Fibroblast of lung (primary cell): ENCODE measurements around the gene MON1B. TPM values are rescaled to one million over a fixed set of nuclear protein-coding genes. Genes with fewer than 3 reads are reported as not detected.
A peak's percentile ranks its signal among the peaks of the same experiment; 100 is the strongest.
"Not testable (repeated sequence)": the region's sequence is repeated elsewhere in the genome, so short reads cannot be mapped to it uniquely, and the experiment has no call there.

Experiments
- DNase-seq, 2 donors: peaks; one replicate each; pipeline versions ENCODE4 v3.0.0 to v3.0.0-alpha.2; 2010; ENCODE audit warnings: low read depth in 2 of 2
- H2AFZ ChIP-seq: 2 replicates; pipeline ENCODE4 v1.5.1; 2012; ENCODE audit warnings: low read length, control low read depth, inconsistent platforms
- H3K27ac ChIP-seq: 2 replicates; pipeline ENCODE4 v1.5.1; 2011; ENCODE audit warnings: low read length, control low read depth; ENCODE audit not compliant: insufficient read depth
- H3K27me3 ChIP-seq: 2 replicates; pipeline ENCODE4 v1.5.1; 2011; ENCODE audit warnings: mild to moderate bottlenecking, low read length; ENCODE audit not compliant: control insufficient read depth, insufficient read depth
- H3K36me3 ChIP-seq: 2 replicates; pipeline ENCODE4 v1.5.1; 2011; ENCODE audit warnings: low read length; ENCODE audit not compliant: control insufficient read depth, insufficient read depth
- H3K4me1 ChIP-seq: 2 replicates; pipeline ENCODE4 v1.5.1; 2011; ENCODE audit warnings: low read length; ENCODE audit not compliant: control insufficient read depth, insufficient read depth; ENCODE audit errors: extremely low read depth
- H3K4me2 ChIP-seq: 2 replicates; pipeline ENCODE4 v1.5.1; 2011; ENCODE audit warnings: low read length, control low read depth; ENCODE audit not compliant: insufficient read depth; ENCODE audit errors: extremely low read depth
- H3K4me3 ChIP-seq, 4 experiments: fragments of 200-600 bp in 1 of 4; sonication (generic) in 1 of 4; replicated peaks in 1 of 4; 2 replicates each; pipeline ENCODE4 v1.5.1; 2011 to 2016; ENCODE audit warnings: low read length in 4 of 4, low read depth in 3 of 4, mild to moderate bottlenecking in 3 of 4, control low read depth in 2 of 4, inconsistent platforms in 1 of 4, mixed read lengths in 1 of 4; ENCODE audit not compliant: insufficient read depth in 1 of 4; ENCODE audit errors: control extremely low read depth in 1 of 4
- H3K79me2 ChIP-seq: 2 replicates; pipeline ENCODE4 v1.5.1; 2012; ENCODE audit warnings: mild to moderate bottlenecking, low read length, inconsistent platforms; ENCODE audit not compliant: control insufficient read depth, insufficient read depth
- H3K9ac ChIP-seq: 2 replicates; pipeline ENCODE4 v1.5.1; 2011; ENCODE audit warnings: mild to moderate bottlenecking, low read length, control low read depth; ENCODE audit not compliant: insufficient read depth
- H3K9me3 ChIP-seq: 2 replicates; pipeline ENCODE4 v1.5.1; 2012; ENCODE audit warnings: low read depth, low read length; ENCODE audit not compliant: control insufficient read depth, insufficient read depth
- H4K20me1 ChIP-seq: 2 replicates; pipeline ENCODE4 v1.5.1; 2011; ENCODE audit warnings: low read length; ENCODE audit not compliant: control insufficient read depth, insufficient read depth; ENCODE audit errors: extremely low read depth
- CTCF ChIP-seq, 2 donors: IDR thresholded peaks in 1 of 2; conservative IDR thresholded peaks in 1 of 2; 1 replicate in 1 of 2; 2 replicates in 1 of 2; pipeline ENCODE4 v1.5.1; 2011 to 2012; ENCODE audit warnings: low read length in 2 of 2, control low read depth in 1 of 2, inconsistent platforms in 1 of 2, low read depth in 1 of 2, mild to moderate bottlenecking in 1 of 2
- EZH2 ChIP-seq: IDR thresholded peaks from 2 replicates; pipeline ENCODE4 v1.5.1; 2012; ENCODE audit warnings: low read length, control low read depth, mild to moderate bottlenecking; ENCODE audit errors: missing control alignments
- polyA plus RNA-seq, 2 donors: library from polyadenylated mRNA; depleted of rRNA in 1 of 2; stranded (reverse) in 1 of 2; unstranded in 1 of 2; fragments of >200 nt; gene quantifications; 2 replicates each; pipeline ENCODE4 v1.2.1, GENCODE V29; 2011 to 2012; ENCODE audit warnings: missing spikeins in 1 of 2
- total RNA-seq: library from RNA; depleted of rRNA; stranded (reverse); fragments of >200 nt; gene quantifications from 2 replicates; pipeline ENCODE4 v1.2.1, GENCODE V29; 2014

Gene MON1B
- total and polyA plus RNA-seq, 2 donors (not counting 1 experiment from before 2014, with no cell fraction given), result 7.3 to 12.7 TPM

DNA sequence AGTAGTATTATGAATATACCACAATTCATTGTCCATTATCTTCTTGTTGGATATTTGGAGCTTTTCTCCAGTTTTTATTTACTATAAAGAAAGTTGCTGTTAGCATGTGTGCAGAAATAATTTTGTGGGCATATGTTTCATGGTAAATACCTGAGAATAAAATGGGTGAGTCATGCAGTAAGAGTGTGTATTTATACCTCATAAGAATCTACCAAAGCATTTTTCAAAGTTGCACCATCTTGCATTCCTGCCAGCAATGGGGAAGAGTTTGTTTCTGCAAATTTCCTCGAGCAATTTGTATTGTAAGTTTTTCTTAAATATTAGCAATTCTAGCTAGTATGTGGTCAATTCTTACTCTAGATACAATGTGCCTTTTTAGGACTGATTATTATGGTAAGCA is 7.9 kb upstream of the MON1B start:
- H2AFZ ChIP-seq, result no peak overlapping the region
- H3K4me2 ChIP-seq, result no peak overlapping the region
- TF ChIP-seq EZH2, result no peak
- no peak for TF ChIP-seq CTCF (conservative IDR thresholded peaks at IDR 0.05 in 1 of 2, IDR thresholded peaks at IDR 0.05 in 1 of 2; ENCODE audit: low read depth in 1 of 2, low read length in 2 of 2)
- H3K79me2 ChIP-seq, result no peaks in the 10 kb centered on the region
- no peaks in the 10 kb centered on the region for H4K20me1 ChIP-seq
- no peaks in the 10 kb centered on the region for H3K36me3 ChIP-seq
- DNase-seq, result peak in 1 of 2 donors; percentile 18
- no peaks in the 10 kb centered on the region for H3K9me3 ChIP-seq
- no peak overlapping the region for H3K27ac ChIP-seq
- no peak overlapping the region for H3K9ac ChIP-seq
- no peak overlapping the region for H3K4me3 ChIP-seq
- no peaks in the 10 kb centered on the region for H3K4me1 ChIP-seq
- no peaks in the 10 kb centered on the region for H3K27me3 ChIP-seq

DNA sequence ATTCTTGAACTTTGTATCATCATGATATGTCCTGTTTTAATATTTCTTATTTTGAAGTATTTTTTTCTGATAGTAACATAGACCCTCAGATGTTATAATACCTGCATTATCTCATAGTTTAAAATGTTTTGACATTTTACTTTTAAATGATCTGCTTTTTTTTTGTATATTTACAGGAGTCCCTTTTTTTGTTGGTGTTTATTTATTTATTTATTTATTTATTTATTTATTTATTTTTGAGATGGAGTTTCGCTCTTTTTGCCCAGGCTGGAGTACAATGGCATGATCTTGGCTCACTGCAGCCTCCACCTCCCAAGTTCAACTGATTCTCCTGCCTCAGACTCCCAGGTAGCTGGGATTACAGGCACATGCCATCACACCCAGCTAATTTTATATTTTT is 4.7 kb upstream of the MON1B start:
- H3K4me2 ChIP-seq, H3K27ac ChIP-seq, H3K36me3 ChIP-seq, H3K4me3 ChIP-seq, H4K20me1 ChIP-seq, H3K79me2 ChIP-seq, H3K9ac ChIP-seq, H3K27me3 ChIP-seq, H3K9me3 ChIP-seq, H2AFZ ChIP-seq, DNase-seq, H3K4me1 ChIP-seq: not testable (repeated sequence)

DNA sequence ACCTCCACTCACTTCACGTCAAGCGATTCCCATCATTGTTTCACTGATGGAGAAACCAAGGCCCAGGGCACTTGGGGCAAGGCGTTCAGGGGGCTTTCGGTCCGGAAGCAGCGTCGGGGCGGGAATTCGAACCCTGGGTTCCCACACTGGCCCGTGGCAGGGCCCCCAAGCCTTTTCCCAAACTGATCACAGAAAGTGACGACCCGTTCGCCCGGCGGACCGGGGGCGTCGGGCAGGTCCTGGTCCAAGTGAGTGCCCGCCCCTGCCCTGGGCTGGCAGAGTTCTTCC is 856 bp upstream of the MON1B start:
- no peaks in the 10 kb centered on the region for H3K9me3 ChIP-seq
- TF ChIP-seq EZH2 (no peak), CTCF (conservative IDR thresholded peaks at IDR 0.05 in 1 of 2, IDR thresholded peaks at IDR 0.05 in 1 of 2; ENCODE audit: low read depth in 1 of 2, low read length in 2 of 2) (no peak)
- peak overlapping the region; percentile 75 for H3K9ac ChIP-seq
- H3K36me3 ChIP-seq, result peaks cover 7% of the 10 kb centered on the region
- H3K79me2 ChIP-seq, result peaks cover 20% of the 10 kb centered on the region
- peak overlapping the region; percentile 46 to 92 (median 72) for H3K4me3 ChIP-seq
- no peaks in the 10 kb centered on the region for H3K27me3 ChIP-seq
- no peaks in the 10 kb centered on the region for H4K20me1 ChIP-seq
- H3K4me2 ChIP-seq, result peak overlapping the region; percentile 86
- peak overlapping the region; percentile 62 for H2AFZ ChIP-seq
- DNase-seq, result no peak
- H3K27ac ChIP-seq, result peak overlapping the region; percentile 94
- peaks cover 3% of the 10 kb centered on the region for H3K4me1 ChIP-seq
